GM12891 (cell line): Measurements from ENCODE around the gene MUC6.

Experiments
- POLR2A ChIP-seq: IDR thresholded peaks from 2 replicates; pipeline ENCODE4 v1.6.1; 2011; ENCODE audit warnings: low read depth, low read length, control low read depth
- SPI1 ChIP-seq: IDR thresholded peaks from 2 replicates; pipeline ENCODE4 v1.6.1; 2011; ENCODE audit warnings: low read depth, low read length, control low read depth
- TAF1 ChIP-seq: IDR thresholded peaks from 2 replicates; pipeline ENCODE4 v1.6.1; 2011; ENCODE audit warnings: low read depth, low read length, control low read depth

DNA sequence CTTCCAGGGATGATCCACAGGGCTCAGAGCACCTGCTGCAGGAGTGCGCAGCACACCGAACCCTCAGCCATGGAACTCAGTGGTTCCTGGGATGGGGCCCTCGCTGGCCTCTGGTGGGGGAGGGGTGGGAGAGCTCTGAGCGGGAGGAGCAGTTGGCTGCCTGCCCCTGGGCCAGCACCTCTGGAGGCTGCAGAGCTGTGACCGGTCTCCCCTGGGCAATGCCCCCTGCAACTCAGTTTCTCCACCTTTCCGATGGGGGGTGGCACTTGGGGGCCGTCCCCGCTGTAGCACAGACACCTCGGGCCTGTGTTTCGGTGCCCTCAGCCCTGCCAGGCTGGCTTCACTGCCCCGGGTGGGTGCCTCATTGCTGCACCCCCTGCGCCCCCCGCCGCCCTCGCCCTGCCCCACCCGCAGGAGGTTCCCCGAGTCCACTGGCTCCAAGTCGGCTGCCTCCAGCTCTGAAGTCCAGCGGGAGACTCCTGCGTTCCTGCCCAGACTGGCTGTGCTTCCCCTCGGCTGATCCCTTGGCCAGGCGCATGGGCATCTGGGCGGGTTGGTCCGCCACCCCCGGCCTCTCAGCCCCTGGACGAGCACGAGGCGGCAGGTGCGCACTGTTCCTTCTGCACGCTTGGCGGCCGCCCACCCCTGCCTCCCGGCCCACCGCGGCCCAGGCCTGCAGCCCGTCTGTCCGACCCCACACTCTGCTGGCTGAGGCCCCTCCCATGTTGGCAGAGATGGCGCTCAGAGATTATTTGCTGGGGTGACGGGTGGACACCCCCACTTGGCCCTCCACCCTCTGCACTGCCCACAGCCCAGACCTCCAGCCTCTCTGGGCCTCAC, 1.8 kb downstream of the MUC6 start:
- no peak for TF ChIP-seq POLR2A
- no peak for TF ChIP-seq SPI1
- TF ChIP-seq TAF1, result no peak
